Measurements from ENCODE around the gene OSBPL1A. TPM values are rescaled to one million over a fixed set of nuclear protein-coding genes. Genes with fewer than 3 reads are reported as not detected.

Gene OSBPL1A
- total and polyA plus RNA-seq, 2 experiments from 2014 or later: 24.6 to 31.3 TPM

- Histone ChIP-seq H3K36me3 (replicated peaks; ENCODE audit: insufficient read depth, low read depth) (no peaks in the 10 kb centered on the region), H3K4me2 (no peak overlapping the region), H3K27me3 (no peaks in the 10 kb centered on the region), H4K20me1 (ENCODE audit: insufficient read depth, poor library complexity, severe bottlenecking) (no peaks in the 10 kb centered on the region), H3K4me3 (no peak overlapping the region), H3K4me1 (ENCODE audit: insufficient read depth) (peaks cover 6% of the 10 kb centered on the region), H3K79me2 (peaks cover 3% of the 10 kb centered on the region), H3K9me3 (ENCODE audit: low read depth) (no peaks in the 10 kb centered on the region), H3K9me2 (replicated peaks; ENCODE audit: insufficient read depth) (no peaks in the 10 kb centered on the region), H2AFZ (no peak overlapping the region), H3K27ac (no peak overlapping the region)
- no peak for TF ChIP-seq EZH2phosphoT487 (IDR thresholded peaks at IDR 0.05; ENCODE audit: low read depth, severe bottlenecking, unreplicated experiment)
- no peak for TF ChIP-seq CTCF (IDR thresholded peaks at IDR 0.05; ENCODE audit: poor library complexity)
- no peak for TF ChIP-seq EZH2 (IDR thresholded peaks at IDR 0.05; ENCODE audit: borderline replicate concordance)
- DNase-seq (ENCODE audit: low spot score): no peak
- 27% methylated on average over 2 of the region's 2 CpGs for WGBS (ENCODE audit: low lambda C conversion rate, missing lambda C conversion rate)
Observed at GRCh38 chr18:24400587-24400986, 3.0 kb upstream of the OSBPL1A start.

- Histone ChIP-seq H3K36me3 (replicated peaks; ENCODE audit: insufficient read depth, low read depth) (no peaks in the 10 kb centered on the region), H3K4me1 (ENCODE audit: insufficient read depth) (peaks cover 6% of the 10 kb centered on the region), H3K79me2 (peaks cover 3% of the 10 kb centered on the region), H3K9me2 (replicated peaks; ENCODE audit: insufficient read depth) (no peaks in the 10 kb centered on the region), H2AFZ (peak overlapping the region; percentile 50), H3K4me3 (peak overlapping the region; percentile 34), H4K20me1 (ENCODE audit: insufficient read depth, poor library complexity, severe bottlenecking) (no peaks in the 10 kb centered on the region), H3K9me3 (ENCODE audit: low read depth) (no peaks in the 10 kb centered on the region), H3K27ac (peak overlapping the region; percentile 61), H3K4me2 (peak overlapping the region; percentile 87), H3K27me3 (no peaks in the 10 kb centered on the region)
- DNase-seq (ENCODE audit: low spot score): peak; percentile 19
- 47% methylated on average over 15 of the region's 15 CpGs for WGBS (ENCODE audit: low lambda C conversion rate, missing lambda C conversion rate)
- TF ChIP-seq CTCF (IDR thresholded peaks at IDR 0.05; ENCODE audit: poor library complexity): no peak
- no peak for TF ChIP-seq EZH2phosphoT487 (IDR thresholded peaks at IDR 0.05; ENCODE audit: low read depth, severe bottlenecking, unreplicated experiment)
- no peak for TF ChIP-seq EZH2 (IDR thresholded peaks at IDR 0.05; ENCODE audit: borderline replicate concordance)
Observed at GRCh38 chr18:24398540-24398939, 916 bp upstream of the OSBPL1A start.

GRCh38 chr18:24397131-24397693, 412 bp downstream of the OSBPL1A start:
- DNase-seq (ENCODE audit: low spot score): peak; percentile 65
- H3K4me3 ChIP-seq: peak overlapping the region; percentile 57
- H3K27me3 ChIP-seq: no peaks in the 10 kb centered on the region
- H3K4me1 ChIP-seq (ENCODE audit: insufficient read depth): peaks cover 6% of the 10 kb centered on the region
- no peaks in the 10 kb centered on the region for H3K9me3 ChIP-seq (ENCODE audit: low read depth)
- H3K36me3 ChIP-seq (replicated peaks; ENCODE audit: insufficient read depth, low read depth): no peaks in the 10 kb centered on the region
- H3K4me2 ChIP-seq: peak overlapping the region; percentile 87
- under 1% methylated on average over 50 of the region's 50 CpGs for WGBS (ENCODE audit: low lambda C conversion rate, missing lambda C conversion rate)
- no peaks in the 10 kb centered on the region for H4K20me1 ChIP-seq (ENCODE audit: insufficient read depth, poor library complexity, severe bottlenecking)
- H3K27ac ChIP-seq: peak overlapping the region; percentile 77
- TF ChIP-seq EZH2phosphoT487 (IDR thresholded peaks at IDR 0.05; ENCODE audit: low read depth, severe bottlenecking, unreplicated experiment) (no peak), EZH2 (IDR thresholded peaks at IDR 0.05; ENCODE audit: borderline replicate concordance) (no peak), CTCF (IDR thresholded peaks at IDR 0.05; ENCODE audit: poor library complexity) (no peak)
- H3K79me2 ChIP-seq: peaks cover 3% of the 10 kb centered on the region
- H3K9me2 ChIP-seq (replicated peaks; ENCODE audit: insufficient read depth): no peaks in the 10 kb centered on the region
- peak overlapping the region; percentile 88 for H2AFZ ChIP-seq
